ENCODE results near the gene ABR.

ABR gene

GRCh38 chr17:1041746-1042145, 138.0 kb downstream of the ABR start:
- DNase-seq: no peak

- DNase-seq: no peak
These were observed 139.6 kb downstream of the ABR start for GRCh38 chr17:1040216-1040600.

GRCh38 chr17:1039511-1040215, 140.1 kb downstream of the ABR start:
- no peak for DNase-seq

DNA sequence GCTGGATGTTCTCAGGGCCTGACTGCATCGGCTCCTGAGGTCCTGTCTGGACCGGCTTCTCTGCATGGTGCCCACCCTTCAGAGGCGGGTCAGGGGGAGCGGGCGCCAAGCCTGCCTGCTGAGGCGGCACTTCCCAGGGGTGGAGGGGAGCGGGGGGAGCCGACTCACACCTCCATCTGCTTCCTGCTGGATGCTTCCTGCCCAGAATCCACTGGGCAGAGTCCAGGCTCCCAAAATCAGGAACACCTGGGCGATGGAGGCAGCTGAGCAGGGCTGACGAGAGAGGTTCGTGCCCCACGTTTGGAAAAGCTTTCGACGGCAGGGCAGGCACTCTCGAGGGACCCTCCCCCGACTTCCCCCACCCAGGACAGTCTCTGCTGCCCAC, 140.7 kb downstream of the ABR start:
- no peak for DNase-seq

DNA sequence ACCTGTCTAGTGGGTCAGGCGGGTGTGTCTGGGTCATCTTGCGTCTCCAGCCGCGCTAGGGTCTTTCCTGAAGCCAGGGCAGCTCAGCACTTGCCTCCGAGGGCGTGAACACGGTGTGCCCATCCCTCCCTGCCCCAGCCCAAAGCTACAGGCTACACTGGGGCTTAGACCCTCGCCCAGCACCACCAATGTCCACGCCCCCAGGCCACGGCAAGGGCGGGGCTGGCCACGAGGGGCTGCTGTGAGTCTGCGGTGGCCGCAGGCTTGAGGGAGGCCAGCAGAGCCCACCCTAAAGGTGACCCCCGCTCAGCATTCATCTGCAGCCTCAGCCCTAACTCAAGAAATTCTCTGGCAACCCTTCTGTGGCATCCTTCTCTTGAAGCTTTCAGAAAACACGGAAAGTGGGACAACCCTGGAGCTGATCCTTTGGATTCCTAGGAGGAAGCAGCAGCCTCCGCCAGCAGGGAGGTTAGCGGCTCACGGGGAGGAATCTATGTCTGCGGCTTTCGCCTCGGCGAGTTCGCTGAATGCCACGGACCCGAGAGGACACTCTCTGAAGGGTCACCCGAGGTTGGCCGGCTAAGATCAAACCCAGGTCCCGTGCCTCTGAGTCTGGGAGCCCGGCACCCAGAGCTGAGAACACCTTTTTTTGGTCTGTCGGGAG, 141.2 kb downstream of the ABR start:
- DNase-seq: no peak

GRCh38 chr17:1037238-1037879, 142.4 kb downstream of the ABR start:
- DNase-seq: no peak

DNA sequence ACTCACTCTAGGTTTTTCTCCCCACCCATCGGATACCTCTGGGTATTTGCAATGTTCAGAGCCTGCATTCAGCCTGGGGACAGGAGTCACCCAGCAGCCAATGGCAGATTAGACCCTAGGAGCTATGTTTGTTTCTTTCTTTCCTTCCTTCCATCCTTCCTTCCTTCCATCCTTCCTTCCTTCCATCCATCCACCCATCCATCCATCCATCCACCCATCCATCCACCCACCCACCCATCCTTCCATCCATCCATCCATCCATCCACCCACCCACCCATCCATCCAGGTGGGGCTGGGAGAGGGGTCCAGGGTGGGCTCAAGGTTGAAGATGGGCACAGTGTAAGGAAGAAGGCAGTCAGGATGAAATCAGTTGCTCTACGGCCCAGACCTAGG, 142.9 kb downstream of the ABR start:
- DNase-seq: no peak

DNA sequence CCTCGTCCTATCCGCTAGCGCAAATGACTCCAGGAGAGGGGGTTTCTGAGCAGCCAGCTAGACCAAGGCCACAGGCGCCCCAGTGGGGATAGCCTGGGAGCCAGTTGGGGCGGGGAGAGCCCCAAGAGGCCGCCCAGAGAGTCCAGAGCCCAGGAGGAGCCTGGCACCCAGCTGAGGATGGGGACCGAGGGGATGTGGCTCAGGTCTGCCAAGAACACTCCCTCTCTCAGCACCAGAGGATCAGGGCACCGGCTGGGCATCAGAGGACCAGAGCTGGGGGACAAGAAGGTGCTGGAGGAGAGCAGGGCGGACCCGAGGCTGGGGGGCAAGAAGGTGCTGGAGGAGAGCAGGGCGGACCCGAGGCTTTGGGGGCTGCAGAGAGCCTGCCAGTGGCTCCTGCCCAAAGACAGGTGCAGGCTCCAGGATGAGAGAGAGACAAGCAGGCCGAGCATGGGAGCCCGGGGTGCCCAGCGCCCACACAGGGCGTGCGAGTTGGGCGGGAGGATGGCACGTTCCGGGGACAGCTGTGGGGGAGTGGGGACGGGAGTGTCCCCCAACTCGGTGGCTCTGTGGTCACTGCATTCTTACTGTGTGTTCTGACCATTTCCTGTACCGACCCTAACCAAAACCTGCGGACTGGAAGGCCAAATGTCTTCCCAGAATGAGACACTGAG, 143.5 kb downstream of the ABR start:
- no peak for DNase-seq

GRCh38 chr17:1035546-1036170, 144.1 kb downstream of the ABR start:
- no peak for DNase-seq

GRCh38 chr17:1034652-1035210, 145.1 kb downstream of the ABR start:
- no peak for DNase-seq

- no peak for DNase-seq
These were observed 146.3 kb downstream of the ABR start for GRCh38 chr17:1033503-1033902.

DNA sequence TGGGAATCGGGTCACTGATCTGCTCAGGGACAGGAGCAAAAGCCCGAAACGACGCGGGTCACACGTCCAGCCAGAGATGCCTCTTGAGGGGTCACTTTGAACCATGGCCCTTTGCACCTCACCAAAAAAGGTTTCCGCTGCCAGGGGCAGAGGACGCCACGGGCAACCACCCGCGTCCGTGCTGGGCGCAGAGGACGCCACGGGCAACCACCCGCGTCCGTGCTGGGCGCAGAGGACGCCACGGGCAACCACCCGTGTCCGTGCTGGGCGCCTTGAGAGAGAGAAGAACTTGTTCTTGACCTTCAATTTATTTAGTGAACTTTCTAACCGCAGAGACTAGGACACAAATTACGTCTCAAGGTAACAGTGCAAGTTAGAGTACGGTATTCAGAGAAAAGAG, 147.4 kb downstream of the ABR start:
- no peak for DNase-seq

DNA sequence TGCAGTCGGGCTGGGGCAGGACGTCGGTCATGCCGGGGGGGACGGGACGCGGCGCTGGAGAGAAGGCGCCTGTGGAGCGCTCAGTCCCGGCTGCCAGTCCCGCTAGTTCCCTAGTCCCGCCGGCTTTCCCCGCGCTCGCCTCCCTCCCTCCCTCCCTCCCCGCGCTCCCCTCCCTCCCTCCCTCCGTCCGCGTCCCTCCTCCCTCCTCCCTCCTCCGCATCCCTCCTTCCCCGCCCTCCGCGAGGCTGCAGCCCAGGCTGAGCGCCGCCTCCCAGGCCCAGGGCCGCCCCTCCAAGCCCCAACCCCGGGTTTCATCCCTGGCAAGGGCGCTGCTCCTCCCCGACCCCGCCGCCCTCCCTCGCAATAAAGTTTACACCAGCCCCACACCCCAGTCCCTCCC, 148.1 kb downstream of the ABR start:
- no peak for DNase-seq

DNA sequence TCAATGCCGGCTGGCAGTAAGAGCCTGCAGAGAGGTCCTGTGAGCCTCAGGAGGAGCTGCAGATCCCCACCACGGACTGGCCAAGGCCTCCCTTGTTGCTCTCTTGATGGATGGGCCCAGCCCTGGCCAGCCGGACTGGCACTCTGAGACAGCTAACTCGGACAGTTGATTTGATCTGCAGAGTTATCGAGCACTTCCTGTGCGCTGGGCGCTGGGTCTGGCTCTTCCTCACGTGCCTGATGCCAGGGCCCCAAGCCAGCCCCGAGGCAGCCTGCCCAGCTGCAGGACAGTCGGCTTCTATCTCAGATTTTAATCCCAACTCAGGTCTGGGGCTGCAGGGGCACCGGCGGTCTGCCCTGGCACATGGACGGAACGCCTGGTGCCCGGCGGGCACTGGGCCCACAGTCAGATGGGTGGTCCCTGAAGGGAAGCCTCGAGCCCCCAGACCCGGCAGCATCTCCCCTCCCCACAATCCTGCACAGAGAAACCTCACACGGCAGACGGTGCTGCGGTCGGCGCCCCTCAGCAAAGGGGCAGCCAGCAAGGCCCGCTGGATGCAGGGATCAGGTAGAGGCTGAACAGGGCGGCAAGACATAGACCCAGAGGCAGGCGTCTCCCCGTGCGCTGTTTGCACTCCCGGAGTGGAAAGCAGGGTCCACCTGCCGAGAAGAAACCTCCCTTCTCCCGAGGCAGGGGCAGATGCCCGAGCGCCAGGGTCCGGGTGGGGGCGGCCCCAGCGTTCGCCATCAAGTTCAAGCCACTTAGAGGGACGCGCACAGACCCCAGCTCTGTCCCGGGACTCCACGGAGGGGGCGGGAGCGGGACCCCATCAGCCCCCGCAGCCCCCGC, 148.9 kb downstream of the ABR start:
- no peak for DNase-seq

- no peak for DNase-seq
These were observed 149.7 kb downstream of the ABR start for GRCh38 chr17:1029922-1030644.

DNA sequence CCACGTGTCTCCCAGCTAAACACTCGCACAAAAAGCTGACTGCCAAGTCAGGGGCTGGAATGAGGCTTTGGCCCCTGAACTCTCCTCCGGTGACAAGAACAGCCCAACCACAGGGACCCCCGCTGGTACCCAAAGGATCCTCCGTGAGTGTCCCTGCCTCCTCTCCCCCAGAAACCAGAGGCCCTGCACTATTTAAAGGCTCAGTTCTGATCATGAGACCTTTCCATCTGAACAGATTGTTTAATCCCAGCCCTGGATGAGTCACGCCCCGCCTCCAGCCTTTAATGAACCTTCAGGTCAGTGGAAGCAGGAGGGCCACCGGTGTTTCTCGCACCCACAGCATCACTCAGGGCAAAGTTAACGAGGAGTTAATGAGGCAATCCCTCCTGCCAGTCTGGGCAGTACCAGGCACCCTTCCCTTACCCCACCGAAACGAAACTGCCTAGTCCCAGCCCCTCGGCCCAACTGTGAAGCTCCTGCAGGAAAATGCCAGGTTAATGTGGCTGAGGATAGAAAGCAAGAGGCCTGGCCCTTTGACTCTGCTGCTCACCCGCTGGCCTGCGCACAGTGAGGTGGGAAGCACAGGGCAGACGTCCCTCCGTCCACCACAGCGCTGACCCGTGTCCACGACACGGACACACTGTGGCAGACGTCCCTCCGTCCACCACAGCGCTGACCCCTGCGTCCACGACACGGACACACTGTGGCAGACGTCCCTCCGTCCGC, 150.4 kb downstream of the ABR start:
- peak; percentile 48 for DNase-seq

DNA sequence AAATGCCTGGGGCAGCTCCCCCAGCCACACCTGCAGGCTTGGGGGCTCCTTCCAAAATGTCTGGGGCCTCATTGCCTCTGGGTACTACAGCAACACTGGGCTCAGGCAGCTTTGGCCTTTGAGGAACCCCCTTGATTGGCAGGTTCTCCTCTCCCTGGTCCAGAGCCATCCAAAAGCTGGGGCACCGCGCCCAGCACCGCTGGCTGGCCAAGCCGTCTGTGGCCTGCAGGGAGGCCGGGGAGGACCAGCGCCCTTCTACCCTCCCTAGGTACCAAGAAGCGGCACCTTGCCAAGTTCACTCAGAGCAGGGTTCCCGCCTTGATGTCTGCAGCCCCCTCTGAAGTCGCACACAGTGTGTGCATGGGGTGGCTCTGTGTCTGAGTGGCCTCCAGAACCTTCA, 152.7 kb downstream of the ABR start:
- no peak for DNase-seq

- DNase-seq: no peak
These were observed 153.2 kb downstream of the ABR start for GRCh38 chr17:1026599-1026975.

DNA sequence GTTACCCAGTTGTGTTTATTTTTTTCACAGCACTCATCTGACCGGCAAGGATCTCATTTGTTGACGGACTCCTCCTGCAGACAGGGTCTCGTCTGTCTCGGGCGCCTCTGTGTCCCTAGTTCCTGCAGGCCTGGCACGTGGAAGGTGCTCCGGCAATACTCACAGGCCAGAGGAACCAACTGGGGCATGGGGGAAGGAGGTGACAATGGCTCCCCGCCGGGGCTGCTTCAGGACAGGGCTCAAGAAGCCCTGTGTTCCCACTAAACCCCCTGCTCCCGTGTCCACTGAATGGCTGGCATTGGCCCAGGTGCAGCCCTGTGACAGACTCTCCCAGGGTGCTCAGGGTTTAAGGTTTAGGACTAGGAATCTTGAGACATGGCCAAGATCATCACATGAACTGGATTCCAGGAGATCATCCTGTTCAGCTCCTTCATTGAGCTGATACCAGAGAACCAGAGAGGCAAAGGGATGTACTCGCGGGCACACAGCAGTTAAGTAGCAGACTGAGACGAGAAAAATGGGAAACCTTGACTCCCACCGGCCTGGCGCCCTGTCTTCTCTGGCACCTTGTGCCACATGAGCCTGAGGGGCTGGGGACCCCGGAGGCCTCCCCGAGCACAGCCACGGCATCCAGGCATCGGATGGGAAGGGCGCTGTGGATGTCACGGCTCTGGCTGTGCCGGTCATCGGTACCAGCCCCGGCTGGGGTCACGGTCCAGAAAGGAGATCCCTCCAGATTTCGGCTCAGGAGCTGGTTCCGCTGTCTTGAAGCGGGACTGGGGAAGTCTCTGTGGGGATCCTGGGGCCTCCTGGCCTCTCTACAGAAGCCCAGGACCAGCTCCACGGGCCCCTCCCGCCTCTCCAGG, 153.8 kb downstream of the ABR start:
- DNase-seq: no peak

DNA sequence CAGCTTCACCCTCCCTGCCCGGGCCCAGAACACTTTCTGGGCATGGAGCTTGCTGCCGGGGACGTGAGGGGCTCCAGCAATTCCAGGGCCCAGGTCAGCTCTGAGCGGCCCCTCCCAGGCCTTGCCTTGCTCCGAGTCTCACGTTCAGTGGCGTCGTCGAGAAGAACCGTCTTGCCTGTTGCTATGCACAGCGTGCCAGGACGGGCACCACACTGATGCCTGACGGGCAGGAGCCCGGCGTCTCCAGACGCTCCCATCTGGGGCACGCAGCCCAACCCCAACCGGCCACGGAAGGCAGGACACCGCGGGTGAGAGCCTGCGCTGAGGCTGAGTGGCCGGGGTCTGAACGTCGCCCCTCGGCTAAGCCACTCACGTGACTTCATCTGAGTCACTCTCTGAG, 155.7 kb downstream of the ABR start:
- DNase-seq: no peak

All from EL (cell line).